LHCN-M2 (cell line): ENCODE data around the gene DLEU7. TPM values are rescaled to one million over a fixed set of nuclear protein-coding genes. Genes with fewer than 3 reads are reported as not detected.

ENCODE experiments used
- DNase-seq: peaks from one replicate; pipeline ENCODE4 v3.0.0-alpha.2; 2012; ENCODE audit warnings: low read depth
- polyA plus RNA-seq: library from polyadenylated mRNA; unstranded; fragments of >200 nt; gene quantifications from one replicate; pipeline ENCODE4 v1.2.1, GENCODE V29; 2012; ENCODE audit warnings: missing spikeins
- total RNA-seq: library from RNA; depleted of rRNA; stranded (reverse); fragments of >200 nt; gene quantifications from 2 replicates; pipeline ENCODE4 v1.2.3, GENCODE V29; 2014; rRNA removed

Gene DLEU7
- total RNA-seq, result not detected in 2 replicates
- 0.04 TPM for polyA plus RNA-seq

GRCh38 chr13:50843257-50844083 is at the start of gene DLEU7:
Gene DLEU7, minus strand, starts transcription at chr13:50843692. Its CDS starts 46 bp downstream, at chr13:50843646.
- DNase-seq, result no peak

GRCh38 chr13:50892210-50892944 is 48.9 kb upstream of the DLEU7 start:
- DNase-seq, result no peak

- DNase-seq, result peak; percentile 33
Measured at GRCh38 chr13:50891206-50891605, 47.7 kb upstream of the DLEU7 start.

- DNase-seq, result no peak
Measured at GRCh38 chr13:50889317-50889716, 45.8 kb upstream of the DLEU7 start.

- no peak for DNase-seq
Measured at GRCh38 chr13:50888362-50888761, 44.9 kb upstream of the DLEU7 start.

- DNase-seq, result no peak
Measured at GRCh38 chr13:50887151-50887550, 43.7 kb upstream of the DLEU7 start.

- DNase-seq, result no peak
Measured at GRCh38 chr13:50884265-50884664, 40.8 kb upstream of the DLEU7 start.

- DNase-seq, result no peak
Measured at GRCh38 chr13:50883728-50884127, 40.2 kb upstream of the DLEU7 start.

- no peak for DNase-seq
Measured at GRCh38 chr13:50882816-50883435, 39.4 kb upstream of the DLEU7 start.

- DNase-seq, result no peak
Measured at GRCh38 chr13:50873991-50874390, 30.5 kb upstream of the DLEU7 start.

- DNase-seq, result no peak
Measured at GRCh38 chr13:50873467-50873866, 30.0 kb upstream of the DLEU7 start.

- DNase-seq, result no peak
Measured at GRCh38 chr13:50871405-50871804, 27.9 kb upstream of the DLEU7 start.

GRCh38 chr13:50867637-50867945 is 24.1 kb upstream of the DLEU7 start:
- no peak for DNase-seq

- no peak for DNase-seq
Measured at GRCh38 chr13:50866817-50867636, 23.5 kb upstream of the DLEU7 start.

- no peak for DNase-seq
Measured at GRCh38 chr13:50864492-50864891, 21.0 kb upstream of the DLEU7 start.

- no peak for DNase-seq
Measured at GRCh38 chr13:50855681-50856080, 12.2 kb upstream of the DLEU7 start.

- DNase-seq, result no peak
Measured at GRCh38 chr13:50850445-50850844, 7.0 kb upstream of the DLEU7 start.

- DNase-seq, result no peak
Measured at GRCh38 chr13:50847501-50847900, 4.0 kb upstream of the DLEU7 start.

GRCh38 chr13:50846861-50847475 is 3.5 kb upstream of the DLEU7 start:
- DNase-seq, result no peak

- peak; percentile 63 for DNase-seq
Measured at GRCh38 chr13:50845211-50845610, 1.7 kb upstream of the DLEU7 start.
